H9 (cell line): ENCODE results near the gene PFN4. TPM values are rescaled to one million over a fixed set of nuclear protein-coding genes. Genes with fewer than 3 reads are reported as not detected.

Experiments used
- DNase-seq: peaks from one replicate; pipeline ENCODE4 v3.0.0-alpha.2; 2017
- H2AFZ ChIP-seq: one replicate; pipeline ENCODE4 v1.6.1; 2013; ENCODE audit warnings: mild to moderate bottlenecking, low read length, control low read depth, moderate library complexity
- H2AK5ac ChIP-seq: 2 replicates; pipeline ENCODE4 v1.6.1; 2013; ENCODE audit warnings: low read length, control low read depth, mixed read lengths; ENCODE audit not compliant: insufficient read length
- H2BK120ac ChIP-seq: one replicate; pipeline ENCODE4 v1.6.1; 2013; ENCODE audit warnings: low read depth, mild to moderate bottlenecking, low read length, control low read depth, inconsistent platforms; ENCODE audit not compliant: poor library complexity, severe bottlenecking
- H2BK12ac ChIP-seq: 2 replicates; pipeline ENCODE4 v1.6.1; 2013; ENCODE audit warnings: low read length, control low read depth, mixed read lengths, low read depth; ENCODE audit not compliant: insufficient read length
- H2BK15ac ChIP-seq: 2 replicates; pipeline ENCODE4 v1.6.1; 2013; ENCODE audit warnings: low read depth, low read length, control low read depth
- H2BK20ac ChIP-seq: one replicate; pipeline ENCODE4 v1.6.1; 2013; ENCODE audit warnings: low read depth, mild to moderate bottlenecking, low read length, control low read depth, inconsistent platforms; ENCODE audit not compliant: poor library complexity, severe bottlenecking
- H2BK5ac ChIP-seq: 2 replicates; pipeline ENCODE4 v1.6.1; 2013; ENCODE audit warnings: low read length, control low read depth, mixed read lengths; ENCODE audit not compliant: insufficient read length
- H3K14ac ChIP-seq: 2 replicates; pipeline ENCODE4 v1.6.1; 2013; ENCODE audit warnings: low read length, control low read depth; ENCODE audit not compliant: insufficient read depth
- H3K18ac ChIP-seq: 2 replicates; pipeline ENCODE4 v1.6.1; 2013; ENCODE audit warnings: low read depth, mild to moderate bottlenecking, mixed read lengths, low read length, control low read depth; ENCODE audit not compliant: insufficient read length
- H3K23ac ChIP-seq: 2 replicates; pipeline ENCODE4 v1.6.1; 2013; ENCODE audit warnings: low read length, control low read depth, mixed read lengths, low read depth; ENCODE audit not compliant: insufficient read length
- H3K23me2 ChIP-seq: 2 replicates; pipeline ENCODE4 v1.6.1; 2013; ENCODE audit warnings: low read depth, mild to moderate bottlenecking, mixed read lengths, low read length, control low read depth; ENCODE audit not compliant: insufficient read length, poor library complexity, severe bottlenecking
- H3K27ac ChIP-seq: 2 replicates; pipeline ENCODE4 v1.5.1; 2013; ENCODE audit warnings: low read length, control low read depth, mixed read lengths, low read depth; ENCODE audit not compliant: insufficient read length
- H3K27me3 ChIP-seq: 2 replicates; pipeline ENCODE4 v1.6.1; 2013; ENCODE audit warnings: low read length, control low read depth, inconsistent platforms; ENCODE audit not compliant: insufficient read depth
- H3K4ac ChIP-seq: 2 replicates; pipeline ENCODE4 v1.6.1; 2013; ENCODE audit warnings: low read depth, mild to moderate bottlenecking, control low read depth, inconsistent platforms, low read length, moderate library complexity
- H3K4me1 ChIP-seq: 2 replicates; pipeline ENCODE4 v1.6.1; 2013; ENCODE audit warnings: low read length, control low read depth, inconsistent platforms; ENCODE audit not compliant: insufficient read depth
- H3K4me2 ChIP-seq: 2 replicates; pipeline ENCODE4 v1.6.1; 2013; ENCODE audit warnings: low read length, control low read depth, mixed read lengths; ENCODE audit not compliant: insufficient read length, insufficient read depth
- H3K56ac ChIP-seq: 2 replicates; pipeline ENCODE4 v1.6.1; 2013; ENCODE audit warnings: low read depth, mild to moderate bottlenecking, mixed read lengths, low read length, control low read depth; ENCODE audit not compliant: insufficient read length
- H3K79me1 ChIP-seq: 2 replicates; pipeline ENCODE4 v1.6.1; 2013; ENCODE audit warnings: low read depth, mild to moderate bottlenecking, moderate library complexity, low read length, control low read depth, inconsistent platforms; ENCODE audit not compliant: insufficient read depth, poor library complexity, severe bottlenecking
- H3K79me2 ChIP-seq: 2 replicates; pipeline ENCODE4 v1.6.1; 2013; ENCODE audit warnings: low read length, control low read depth, inconsistent platforms; ENCODE audit not compliant: insufficient read depth
- H3K9ac ChIP-seq: 2 replicates; pipeline ENCODE4 v1.6.1; 2013; ENCODE audit warnings: low read length, control low read depth, mixed read lengths; ENCODE audit not compliant: insufficient read length; ENCODE audit errors: extremely low read depth
- H3K9me3 ChIP-seq: one replicate; pipeline ENCODE4 v1.6.1; 2013; ENCODE audit warnings: low read depth, low read length, inconsistent platforms; ENCODE audit not compliant: control insufficient read depth
- H3T11ph ChIP-seq: one replicate; pipeline ENCODE4 v1.6.1; 2013; ENCODE audit warnings: mild to moderate bottlenecking, low read length, control low read depth, inconsistent platforms
- H4K20me1 ChIP-seq: one replicate; pipeline ENCODE4 v1.6.1; 2013; ENCODE audit not compliant: control insufficient read depth, insufficient read length, insufficient read depth
- H4K5ac ChIP-seq: 2 replicates; pipeline ENCODE4 v1.6.1; 2013; ENCODE audit warnings: low read depth, mild to moderate bottlenecking, mixed read lengths, low read length, control low read depth; ENCODE audit not compliant: insufficient read length
- H4K8ac ChIP-seq: replicated peaks from 2 replicates; pipeline ENCODE4 v1.6.1; 2013; ENCODE audit warnings: low read length, control low read depth, mixed read lengths, low read depth; ENCODE audit not compliant: insufficient read length
- H4K91ac ChIP-seq: 2 replicates; pipeline ENCODE4 v1.6.1; 2013; ENCODE audit warnings: low read depth, mild to moderate bottlenecking, moderate library complexity, mixed read lengths, low read length, control low read depth; ENCODE audit not compliant: insufficient read length
- H3K27ac Mint-ChIP-seq, 3 experiments: 2 replicates in 2 of 3; 3 replicates in 1 of 3; pipeline ENCODE4 v1.8.0; 2020 to 2021; ENCODE audit warnings: mixed read lengths in 3 of 3, mild to moderate bottlenecking in 1 of 3, moderate library complexity in 1 of 3
- H3K27me3 Mint-ChIP-seq: 2 replicates; pipeline ENCODE4 v1.8.0; 2021; ENCODE audit warnings: low read depth, mild to moderate bottlenecking, moderate library complexity, mixed read lengths
- H3K36me3 Mint-ChIP-seq, 3 experiments: 2 replicates in 2 of 3; 3 replicates in 1 of 3; pipeline ENCODE4 v1.8.0; 2020 to 2021; ENCODE audit warnings: low read depth in 3 of 3, mixed read lengths in 3 of 3; ENCODE audit not compliant: insufficient read depth in 1 of 3
- H3K4me1 Mint-ChIP-seq, 2 experiments: 2 replicates each; pipeline ENCODE4 v1.8.0; 2020; ENCODE audit warnings: mixed read lengths in 2 of 2
- H3K4me3 Mint-ChIP-seq, 2 experiments: 2 replicates in 1 of 2; 3 replicates in 1 of 2; pipeline ENCODE4 v1.8.0; 2020 to 2021; ENCODE audit warnings: mild to moderate bottlenecking in 2 of 2, mixed read lengths in 2 of 2, moderate library complexity in 1 of 2
- H3K9me3 Mint-ChIP-seq, 2 experiments: 2 replicates in 1 of 2; 3 replicates in 1 of 2; pipeline ENCODE4 v1.8.0; 2020; ENCODE audit warnings: mild to moderate bottlenecking in 2 of 2, mixed read lengths in 2 of 2, moderate library complexity in 1 of 2
- CTCF ChIP-seq: fragments of 200-600 bp; sonication (generic); conservative IDR thresholded peaks from 3 replicates; pipeline ENCODE4 v1.8.0; 2021; ENCODE audit warnings: antibody characterized with exemption, mild to moderate bottlenecking
- WGBS: extraction: QIAGEN DNeasy Blood & Tissue Kit; methylation state at CpG from one replicate; pipeline ENCODE4 v1.1.7; 2013; ENCODE audit warnings: missing lambda C conversion rate, low lambda C conversion rate, mixed read lengths; ENCODE audit not compliant: insufficient read length; ENCODE audit errors: extremely low coverage; 5-methylcytosine and 5-hydroxymethylcytosine counted together
- long read RNA-seq: library from polyadenylated mRNA; unstranded; transcript quantifications from one replicate; pipeline ENCODE4 v2.0.0, GENCODE V29; 2020
- total RNA-seq: library from RNA; stranded (reverse); gene quantifications from 2 replicates; pipeline ENCODE4 v1.2.1, GENCODE V29; 2021

Gene PFN4
- total RNA-seq: not detected in 2 replicates
- long read RNA-seq: 0 reads

GRCh38 chr2:24123195-24123921, at the start of gene PFN4, which contains the start of gene FAM228B:
TSS of gene PFN4 (minus strand) at chr2:24123334. CDS start at chr2:24122535, 799 bp downstream.
TSS of gene FAM228B (plus strand) at chr2:24123469. CDS start at chr2:24124362, 893 bp downstream.
- H4K8ac ChIP-seq: no peak within 1 kb of the TSS
- WGBS: no CpG with 5 or more reads among the region's 103 CpGs

More at GRCh38 chr2:24123195-24123921, at the start of gene PFN4, which contains the start of gene FAM228B:
- no peak within 1 kb of the TSS for H3K23ac ChIP-seq
- H3K18ac ChIP-seq: peak within 1 kb of the TSS; percentile 49
- H2BK120ac ChIP-seq: no peak within 1 kb of the TSS
- H3K14ac ChIP-seq: peak within 1 kb of the TSS; percentile 79
- H3K27me3 Mint-ChIP-seq: no peaks in the 10 kb centered on the region; the same call in 1 of the 2 replicates
- H4K5ac ChIP-seq: no peak within 1 kb of the TSS
- peak within 1 kb of the TSS; percentile 42 for H3K9ac ChIP-seq
- H3K36me3 Mint-ChIP-seq: no peaks in the 10 kb centered on the region; a peak in 2 of 7 replicates
- TF ChIP-seq CTCF: no peak
- H3K9me3 Mint-ChIP-seq: no peaks in the 10 kb centered on the region; a peak in 1 of 5 replicates
- peak within 1 kb of the TSS; percentile 63 for H3K4me2 ChIP-seq
- peaks cover 22 to 24% of the 10 kb centered on the region in 2 experiments for H3K4me1 Mint-ChIP-seq
- H3K56ac ChIP-seq: no peak within 1 kb of the TSS
- peak; percentile 83 for DNase-seq
- H3K27ac ChIP-seq: no peak within 1 kb of the TSS
- peaks cover 3% of the 10 kb centered on the region; the same call in 1 of the 2 replicates for H3K27me3 ChIP-seq
- no peaks in the 10 kb centered on the region for H3K79me1 ChIP-seq
- H2BK5ac ChIP-seq: no peak within 1 kb of the TSS
- no peak within 1 kb of the TSS for H3K27ac Mint-ChIP-seq
- no peaks in the 10 kb centered on the region for H3K9me3 ChIP-seq
- H4K91ac ChIP-seq: no peak within 1 kb of the TSS
- H3K79me2 ChIP-seq: no peaks in the 10 kb centered on the region
- peaks cover 2% of the 10 kb centered on the region; the same call in 1 of the 2 replicates for H3K4me1 ChIP-seq
- H4K20me1 ChIP-seq: no peaks in the 10 kb centered on the region
- H2AK5ac ChIP-seq: no peak within 1 kb of the TSS
- no peak within 1 kb of the TSS for H3K4ac ChIP-seq
- H2BK15ac ChIP-seq: no peak within 1 kb of the TSS; the same call in 1 of the 2 replicates
- no peak within 1 kb of the TSS for H2BK20ac ChIP-seq
- no peak within 1 kb of the TSS for H3T11ph ChIP-seq
- no peak within 1 kb of the TSS for H2BK12ac ChIP-seq
- peaks cover 4% of the 10 kb centered on the region for H3K23me2 ChIP-seq
- peak within 1 kb of the TSS; percentile 75 to 83 for H3K4me3 Mint-ChIP-seq
- H2AFZ ChIP-seq: no peak within 1 kb of the TSS
